K562 (cell line): ENCODE results near the gene PRDM4. TPM values are rescaled to one million over a fixed set of nuclear protein-coding genes. Genes with fewer than 3 reads are reported as not detected.

ENCODE experiments used
- ESRRA ChIP-seq: fragments of 450-650 bp; IDR thresholded peaks from 2 replicates; pipeline ENCODE4 v1.6.1; 2014; ENCODE audit warnings: low read depth, mild to moderate bottlenecking, moderate library complexity, borderline replicate concordance
- HCFC1 ChIP-seq: IDR thresholded peaks from 2 replicates; pipeline ENCODE4 v1.6.1; 2012; ENCODE audit warnings: low read depth, low read length, improper control_type of control experiment
- MBD2 ChIP-seq: sonication (generic); IDR thresholded peaks from 2 replicates; pipeline ENCODE4 v1.6.1; 2016; ENCODE audit warnings: low read depth, borderline replicate concordance
- MGA ChIP-seq: fragments of 450-650 bp; IDR thresholded peaks from 2 replicates; pipeline ENCODE4 v1.6.1; 2016; ENCODE audit warnings: mild to moderate bottlenecking, moderate library complexity
- TCF7L2 ChIP-seq: fragments of 150-350 bp; IDR thresholded peaks from 2 replicates; pipeline ENCODE4 v1.6.1; 2016; ENCODE audit warnings: low read depth, mild to moderate bottlenecking, low read length, moderate library complexity
- XRCC3 ChIP-seq: fragments of 450-650 bp; IDR thresholded peaks from 2 replicates; pipeline ENCODE4 v1.6.1; 2017; ENCODE audit warnings: mild to moderate bottlenecking, moderate library complexity
- ZNF445 ChIP-seq: fragments of 250-450 bp; sonication (Bioruptor Pico); IDR thresholded peaks from 2 replicates; pipeline ENCODE4 v1.4.0; 2020; ENCODE audit warnings: low read depth, mild to moderate bottlenecking, moderate library complexity
- polyA plus RNA-seq, 8 experiments: library from polyadenylated mRNA; depleted of rRNA in 4 of 8; stranded (reverse) in 5 of 8; unstranded in 3 of 8; fragments of >200 nt; fragmentation: Nextera tagmentation in 2 of 8; fragmentation: Illumina TruSeq in 1 of 8; extraction: Ambion mirVana in 2 of 8; extraction: Trizol in 1 of 8; gene quantifications; 2 replicates each; pipeline versions ENCODE4 v1.2.1 to v1.2.3, GENCODE V29; 2011 to 2014; ENCODE audit warnings: inconsistent platforms in 1 of 8, missing spikeins in 1 of 8
- total RNA-seq, 7 experiments: library from RNA; depleted of rRNA in 6 of 7; stranded (reverse); fragments of >200 nt in 6 of 7; fragmentation: Illumina TruSeq in 2 of 7; extraction: Trizol in 2 of 7; gene quantifications; 2 replicates each; pipeline versions ENCODE4 v1.2.1 to v1.2.3, GENCODE V29; 2011 to 2021; ENCODE audit warnings: low replicate concordance in 1 of 7
- TF ChIP-seq, protein P1 (sequence below): fragments of 450-650 bp; IDR thresholded peaks from 2 replicates; pipeline ENCODE4 v1.6.1; 2018; ENCODE audit warnings: mild to moderate bottlenecking, low read depth; ENCODE audit not compliant: partially characterized antibody
- TF ChIP-seq, protein P2 (sequence below): fragments of 200-400 bp; formaldehyde crosslinking; IDR thresholded peaks from 2 replicates; pipeline ENCODE4 v1.6.1; 2017; ENCODE audit warnings: mild to moderate bottlenecking, low read depth, low read length, moderate library complexity
- TF ChIP-seq, protein P3 (sequence below): fragments of 250-450 bp; sonication (Bioruptor Pico); IDR thresholded peaks from 2 replicates; pipeline ENCODE4 v1.8.0; 2021; ENCODE audit warnings: borderline replicate concordance, mild to moderate bottlenecking, moderate library complexity; ENCODE audit not compliant: poor library complexity, severe bottlenecking

The PRDM4 gene
- total and polyA plus RNA-seq, 9 of the 15 experiments (the other 6 are each of a cell fraction or from before 2014, with no cell fraction given): 5.9 to 26.0 (median 20.0) TPM

- TF ChIP-seq TCF7L2: no peak
- no peak for TF ChIP-seq ZNF445
- no peak for TF ChIP-seq XRCC3
- TF ChIP-seq, protein P1, sequence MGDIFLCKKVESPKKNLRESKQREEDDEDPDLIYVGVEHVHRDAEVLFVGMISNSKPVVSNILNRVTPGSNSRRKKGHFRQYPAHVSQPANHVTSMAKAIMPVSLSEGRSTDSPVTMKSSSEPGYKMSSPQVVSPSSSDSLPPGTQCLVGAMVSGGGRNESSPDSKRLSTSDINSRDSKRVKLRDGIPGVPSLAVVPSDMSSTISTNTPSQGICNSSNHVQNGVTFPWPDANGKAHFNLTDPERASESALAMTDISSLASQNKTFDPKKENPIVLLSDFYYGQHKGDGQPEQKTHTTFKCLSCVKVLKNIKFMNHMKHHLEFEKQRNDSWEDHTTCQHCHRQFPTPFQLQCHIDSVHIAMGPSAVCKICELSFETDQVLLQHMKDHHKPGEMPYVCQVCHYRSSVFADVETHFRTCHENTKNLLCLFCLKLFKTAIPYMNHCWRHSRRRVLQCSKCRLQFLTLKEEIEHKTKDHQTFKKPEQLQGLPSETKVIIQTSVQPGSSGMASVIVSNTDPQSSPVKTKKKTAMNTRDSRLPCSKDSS: no peak
- peak; percentile 79 for TF ChIP-seq MGA
- peak; percentile 67 for TF ChIP-seq MBD2
- peak; percentile 70; the same call in 1 of the 2 replicates for TF ChIP-seq ESRRA
- TF ChIP-seq, protein P2, sequence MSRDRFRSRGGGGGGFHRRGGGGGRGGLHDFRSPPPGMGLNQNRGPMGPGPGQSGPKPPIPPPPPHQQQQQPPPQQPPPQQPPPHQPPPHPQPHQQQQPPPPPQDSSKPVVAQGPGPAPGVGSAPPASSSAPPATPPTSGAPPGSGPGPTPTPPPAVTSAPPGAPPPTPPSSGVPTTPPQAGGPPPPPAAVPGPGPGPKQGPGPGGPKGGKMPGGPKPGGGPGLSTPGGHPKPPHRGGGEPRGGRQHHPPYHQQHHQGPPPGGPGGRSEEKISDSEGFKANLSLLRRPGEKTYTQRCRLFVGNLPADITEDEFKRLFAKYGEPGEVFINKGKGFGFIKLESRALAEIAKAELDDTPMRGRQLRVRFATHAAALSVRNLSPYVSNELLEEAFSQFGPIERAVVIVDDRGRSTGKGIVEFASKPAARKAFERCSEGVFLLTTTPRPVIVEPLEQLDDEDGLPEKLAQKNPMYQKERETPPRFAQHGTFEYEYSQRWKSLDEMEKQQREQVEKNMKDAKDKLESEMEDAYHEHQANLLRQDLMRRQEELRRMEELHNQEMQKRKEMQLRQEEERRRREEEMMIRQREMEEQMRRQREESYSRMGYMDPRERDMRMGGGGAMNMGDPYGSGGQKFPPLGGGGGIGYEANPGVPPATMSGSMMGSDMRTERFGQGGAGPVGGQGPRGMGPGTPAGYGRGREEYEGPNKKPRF: no peak
- peak; percentile 87 for TF ChIP-seq HCFC1
- TF ChIP-seq, protein P3, sequence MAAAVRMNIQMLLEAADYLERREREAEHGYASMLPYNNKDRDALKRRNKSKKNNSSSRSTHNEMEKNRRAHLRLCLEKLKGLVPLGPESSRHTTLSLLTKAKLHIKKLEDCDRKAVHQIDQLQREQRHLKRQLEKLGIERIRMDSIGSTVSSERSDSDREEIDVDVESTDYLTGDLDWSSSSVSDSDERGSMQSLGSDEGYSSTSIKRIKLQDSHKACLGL (CRISPR knock-in tag): peak; percentile 98
Measured at GRCh38 chr12:107685360-107686248, 75.3 kb downstream of the PRDM4 start, which contains the start of gene PWP1 (continued).
